ENCODE results near the gene SYT3.
"Not testable (repeated sequence)": the region's sequence is repeated elsewhere in the genome, so short reads cannot be mapped to it uniquely, and the experiment has no call there.

SYT3 gene

GRCh38 chr19:50636317-50637085 is 3.2 kb downstream of the SYT3 start:
- DNase-seq (ENCODE audit: low spot score), result no peak

GRCh38 chr19:50633973-50634372 is 5.7 kb downstream of the SYT3 start:
- no peak for DNase-seq (ENCODE audit: low spot score)

GRCh38 chr19:50633359-50633758 is 6.3 kb downstream of the SYT3 start:
- no peak for DNase-seq (ENCODE audit: low spot score)

- DNase-seq (ENCODE audit: low spot score), result no peak
Observed at GRCh38 chr19:50632151-50632835, 7.4 kb downstream of the SYT3 start.

- no peak for DNase-seq (ENCODE audit: low spot score)
Observed at GRCh38 chr19:50629801-50630200, 9.9 kb downstream of the SYT3 start.

GRCh38 chr19:50629194-50629593 is 10.5 kb downstream of the SYT3 start:
- DNase-seq (ENCODE audit: low spot score), result no peak

GRCh38 chr19:50628551-50628950 is 11.1 kb downstream of the SYT3 start:
- no peak for DNase-seq (ENCODE audit: low spot score)

- DNase-seq (ENCODE audit: low spot score), result no peak
Observed at GRCh38 chr19:50628146-50628545, 11.5 kb downstream of the SYT3 start.

GRCh38 chr19:50626795-50627194 is 12.9 kb downstream of the SYT3 start:
- DNase-seq (ENCODE audit: low spot score), result no peak

GRCh38 chr19:50626011-50626410 is 13.7 kb downstream of the SYT3 start:
- no peak for DNase-seq (ENCODE audit: low spot score)

- DNase-seq (ENCODE audit: low spot score), result no peak
Observed at GRCh38 chr19:50624949-50625600, 14.6 kb downstream of the SYT3 start.

GRCh38 chr19:50620394-50620906 is 19.2 kb downstream of the SYT3 start:
- not testable (repeated sequence) for DNase-seq (ENCODE audit: low spot score)

GRCh38 chr19:50619184-50619583 is 20.5 kb downstream of the SYT3 start:
- DNase-seq (ENCODE audit: low spot score), result not testable (repeated sequence)

- not testable (repeated sequence) for DNase-seq (ENCODE audit: low spot score)
Observed at GRCh38 chr19:50618379-50618778, 21.3 kb downstream of the SYT3 start.

GRCh38 chr19:50612504-50613404 is 26.9 kb downstream of the SYT3 start:
- DNase-seq (ENCODE audit: low spot score), result not testable (repeated sequence)

- DNase-seq (ENCODE audit: low spot score), result peak; percentile 79
Observed at GRCh38 chr19:50607874-50608785, 31.6 kb downstream of the SYT3 start.

- no peak for DNase-seq (ENCODE audit: low spot score)
Observed at GRCh38 chr19:50607388-50607787, 32.3 kb downstream of the SYT3 start.

- peak; percentile 11 for DNase-seq (ENCODE audit: low spot score)
Observed at GRCh38 chr19:50606059-50606836, 33.4 kb downstream of the SYT3 start.

- not testable (repeated sequence) for DNase-seq (ENCODE audit: low spot score)
Observed at GRCh38 chr19:50604264-50605073, 35.2 kb downstream of the SYT3 start.

Measured in hematopoietic multipotent progenitor cell treated with erythropoietin and hydrocortisone succinate and interleukin-3 and kit ligand, for 17 days (in vitro differentiated cells).